ENCODE results near the gene SRGAP2.
"Not testable (repeated sequence)": the region's sequence is repeated elsewhere in the genome, so short reads cannot be mapped to it uniquely, and the experiment has no call there.

SRGAP2 gene

DNA sequence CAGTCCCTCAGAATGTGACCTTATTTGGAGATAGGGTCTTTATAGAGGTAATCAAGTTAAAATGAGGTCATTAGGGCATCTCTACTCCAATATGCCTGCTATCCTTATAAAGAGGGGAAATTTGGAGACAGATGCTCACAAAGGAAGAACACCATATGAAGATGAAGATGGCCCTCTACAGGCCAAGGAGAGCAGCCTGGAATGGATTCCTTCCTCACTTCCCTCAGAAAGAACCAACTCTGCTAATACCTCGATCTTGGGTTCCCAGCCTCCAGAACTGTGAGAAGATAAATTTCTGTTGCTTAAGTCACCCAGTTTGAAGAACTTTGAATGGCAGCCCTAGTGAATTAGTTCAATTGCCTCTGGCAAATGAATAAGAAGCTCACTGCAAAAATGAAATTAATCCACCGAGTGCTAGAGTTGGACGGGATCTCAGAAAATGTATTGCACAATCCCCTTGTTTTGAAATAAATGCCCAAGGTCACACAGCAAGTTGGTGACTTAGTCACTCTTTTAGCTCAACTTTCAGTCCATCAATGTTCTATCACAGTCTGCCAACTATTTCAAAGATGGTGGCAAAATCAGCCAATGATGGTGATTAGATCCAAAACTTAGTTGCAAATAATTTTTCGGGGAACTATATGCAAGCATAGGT is 27.8 kb upstream of the SRGAP2 start:
- H3K4me1 ChIP-seq (ENCODE audit: insufficient read depth, low read length); H3K9ac ChIP-seq (ENCODE audit: low read depth, low read length); DNase-seq; H3K27me3 ChIP-seq (ENCODE audit: insufficient read depth, low read length, poor library complexity); ATAC-seq (ENCODE audit: insufficient read depth, low read depth); H3K79me2 ChIP-seq (ENCODE audit: insufficient read depth, low read length); H3K9me3 ChIP-seq (ENCODE audit: insufficient read depth, low read length, severe bottlenecking); H3K4me3 ChIP-seq (ENCODE audit: low read depth in 1 of 2, low read length in 2 of 2); H3K36me3 ChIP-seq (ENCODE audit: insufficient read depth, low read length); H3K4me2 ChIP-seq (ENCODE audit: insufficient read depth, low read length); H2AFZ ChIP-seq (ENCODE audit: low read depth, low read length); H3K27ac ChIP-seq (ENCODE audit: low read length); H4K20me1 ChIP-seq (ENCODE audit: insufficient read depth, low read length): not testable (repeated sequence)
- TF ChIP-seq, protein P1, sequence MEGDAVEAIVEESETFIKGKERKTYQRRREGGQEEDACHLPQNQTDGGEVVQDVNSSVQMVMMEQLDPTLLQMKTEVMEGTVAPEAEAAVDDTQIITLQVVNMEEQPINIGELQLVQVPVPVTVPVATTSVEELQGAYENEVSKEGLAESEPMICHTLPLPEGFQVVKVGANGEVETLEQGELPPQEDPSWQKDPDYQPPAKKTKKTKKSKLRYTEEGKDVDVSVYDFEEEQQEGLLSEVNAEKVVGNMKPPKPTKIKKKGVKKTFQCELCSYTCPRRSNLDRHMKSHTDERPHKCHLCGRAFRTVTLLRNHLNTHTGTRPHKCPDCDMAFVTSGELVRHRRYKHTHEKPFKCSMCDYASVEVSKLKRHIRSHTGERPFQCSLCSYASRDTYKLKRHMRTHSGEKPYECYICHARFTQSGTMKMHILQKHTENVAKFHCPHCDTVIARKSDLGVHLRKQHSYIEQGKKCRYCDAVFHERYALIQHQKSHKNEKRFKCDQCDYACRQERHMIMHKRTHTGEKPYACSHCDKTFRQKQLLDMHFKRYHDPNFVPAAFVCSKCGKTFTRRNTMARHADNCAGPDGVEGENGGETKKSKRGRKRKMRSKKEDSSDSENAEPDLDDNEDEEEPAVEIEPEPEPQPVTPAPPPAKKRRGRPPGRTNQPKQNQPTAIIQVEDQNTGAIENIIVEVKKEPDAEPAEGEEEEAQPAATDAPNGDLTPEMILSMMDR (IDR thresholded peaks at IDR 0.05; ENCODE audit: borderline replicate concordance, extremely low read depth, low read length, poor library complexity, severe bottlenecking) = peak; percentile 14

DNA sequence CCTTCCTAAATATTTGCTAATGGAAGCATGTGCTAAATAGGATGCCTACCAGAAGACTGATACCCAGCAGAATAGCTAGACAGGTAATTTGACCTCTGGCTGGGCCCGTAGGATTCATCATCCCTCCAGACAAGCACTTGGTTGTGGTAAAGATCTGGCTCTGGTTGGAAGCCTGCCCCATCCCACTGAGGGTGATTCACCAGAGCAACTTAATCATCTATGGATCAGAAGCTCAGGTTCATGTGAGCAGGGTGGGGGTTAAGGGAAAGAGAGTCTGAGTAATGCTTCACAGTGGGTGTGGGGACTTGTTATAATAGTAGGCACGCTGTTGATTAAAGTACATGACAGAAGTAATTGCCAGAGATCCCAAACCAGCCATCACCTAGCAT is 27.2 kb upstream of the SRGAP2 start:
- H3K9me3 ChIP-seq (ENCODE audit: insufficient read depth, low read length, severe bottlenecking); DNase-seq; ATAC-seq (ENCODE audit: insufficient read depth, low read depth): not testable (repeated sequence)

DNA sequence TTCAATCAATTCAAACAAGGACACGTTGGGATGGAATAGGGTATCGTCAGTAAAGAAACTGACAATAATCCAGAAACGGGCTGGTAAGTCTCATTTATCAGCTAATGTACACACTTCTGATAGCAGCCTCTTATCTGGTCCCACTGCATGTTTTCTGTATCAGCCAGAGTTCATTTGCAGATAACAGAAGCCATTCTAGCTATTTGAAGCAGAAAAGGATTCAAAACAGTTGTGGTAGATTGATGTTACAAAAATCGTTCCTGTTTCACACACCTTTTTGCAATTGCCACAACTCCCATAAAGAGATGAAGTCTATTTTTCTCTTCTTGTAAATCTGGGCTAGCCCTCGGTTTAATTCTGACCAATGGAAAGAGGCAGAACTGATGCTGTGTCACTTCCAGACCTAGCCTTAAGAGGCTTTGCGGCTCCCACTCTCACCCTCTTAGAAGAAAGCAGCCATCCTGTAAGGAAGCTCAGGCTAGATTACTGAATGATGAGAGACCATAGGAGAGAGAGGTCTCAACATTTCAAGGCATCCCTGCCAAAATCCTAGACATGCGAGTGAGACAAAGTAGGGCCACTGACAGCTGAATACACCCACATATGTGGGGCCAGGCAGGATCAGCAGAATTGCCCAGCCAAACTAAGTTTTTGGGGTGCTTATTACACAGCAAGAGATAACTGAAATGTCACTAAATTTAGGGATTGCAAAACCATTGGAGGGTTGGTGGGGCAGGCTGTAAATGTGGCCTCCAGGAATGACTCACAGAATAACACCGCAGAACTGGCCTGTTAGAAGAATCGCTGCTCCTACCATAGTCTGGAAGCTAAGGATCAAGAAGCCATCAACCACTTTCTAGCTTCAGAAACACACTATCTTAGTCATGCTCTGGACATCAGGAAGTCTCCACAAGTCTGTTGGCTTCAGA is 25.0 kb upstream of the SRGAP2 start:
- not testable (repeated sequence) for H3K36me3 ChIP-seq (ENCODE audit: insufficient read depth, low read length); H3K27ac ChIP-seq (ENCODE audit: low read length); H3K4me3 ChIP-seq (ENCODE audit: low read depth in 1 of 2, low read length in 2 of 2); H3K4me2 ChIP-seq (ENCODE audit: insufficient read depth, low read length); ATAC-seq (ENCODE audit: insufficient read depth, low read depth); H2AFZ ChIP-seq (ENCODE audit: low read depth, low read length); H3K9me3 ChIP-seq (ENCODE audit: insufficient read depth, low read length, severe bottlenecking); H3K79me2 ChIP-seq (ENCODE audit: insufficient read depth, low read length); DNase-seq; H3K9ac ChIP-seq (ENCODE audit: low read depth, low read length); H4K20me1 ChIP-seq (ENCODE audit: insufficient read depth, low read length); H3K27me3 ChIP-seq (ENCODE audit: insufficient read depth, low read length, poor library complexity); H3K4me1 ChIP-seq (ENCODE audit: insufficient read depth, low read length)

More for the DNA sequence above, 27.2 kb upstream of the SRGAP2 start:
- not testable (repeated sequence) for H3K4me2 ChIP-seq (ENCODE audit: insufficient read depth, low read length); H3K9ac ChIP-seq (ENCODE audit: low read depth, low read length); H3K4me3 ChIP-seq (ENCODE audit: low read depth in 1 of 2, low read length in 2 of 2); H3K27me3 ChIP-seq (ENCODE audit: insufficient read depth, low read length, poor library complexity); H2AFZ ChIP-seq (ENCODE audit: low read depth, low read length); H3K4me1 ChIP-seq (ENCODE audit: insufficient read depth, low read length); H4K20me1 ChIP-seq (ENCODE audit: insufficient read depth, low read length); H3K79me2 ChIP-seq (ENCODE audit: insufficient read depth, low read length); H3K36me3 ChIP-seq (ENCODE audit: insufficient read depth, low read length); H3K27ac ChIP-seq (ENCODE audit: low read length)

DNA sequence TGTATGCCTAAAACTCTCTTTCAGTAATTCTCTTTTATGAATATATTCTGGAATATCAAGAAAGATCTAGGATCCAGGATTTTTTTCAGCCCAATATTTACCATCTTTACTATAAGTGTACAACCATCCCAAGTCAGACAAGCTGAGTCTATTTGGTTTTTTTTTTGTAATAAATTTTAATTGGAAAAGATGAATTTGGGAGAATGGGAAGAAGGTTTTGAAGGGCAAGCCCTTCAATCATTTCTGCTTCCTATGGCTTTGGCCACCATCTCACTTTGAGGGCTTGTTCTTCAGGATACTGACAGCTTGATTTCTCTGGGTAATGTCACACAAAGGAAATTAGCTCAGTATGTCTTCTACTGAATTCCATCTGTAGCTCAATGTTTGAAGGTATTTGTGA is 23.7 kb upstream of the SRGAP2 start:
- ATAC-seq (ENCODE audit: insufficient read depth, low read depth); H3K4me2 ChIP-seq (ENCODE audit: insufficient read depth, low read length); H3K9me3 ChIP-seq (ENCODE audit: insufficient read depth, low read length, severe bottlenecking); H3K27me3 ChIP-seq (ENCODE audit: insufficient read depth, low read length, poor library complexity); H2AFZ ChIP-seq (ENCODE audit: low read depth, low read length); DNase-seq; H3K36me3 ChIP-seq (ENCODE audit: insufficient read depth, low read length); H3K4me1 ChIP-seq (ENCODE audit: insufficient read depth, low read length); H3K9ac ChIP-seq (ENCODE audit: low read depth, low read length); H3K4me3 ChIP-seq (ENCODE audit: low read depth in 1 of 2, low read length in 2 of 2); H3K79me2 ChIP-seq (ENCODE audit: insufficient read depth, low read length); H4K20me1 ChIP-seq (ENCODE audit: insufficient read depth, low read length); H3K27ac ChIP-seq (ENCODE audit: low read length): not testable (repeated sequence)

DNA sequence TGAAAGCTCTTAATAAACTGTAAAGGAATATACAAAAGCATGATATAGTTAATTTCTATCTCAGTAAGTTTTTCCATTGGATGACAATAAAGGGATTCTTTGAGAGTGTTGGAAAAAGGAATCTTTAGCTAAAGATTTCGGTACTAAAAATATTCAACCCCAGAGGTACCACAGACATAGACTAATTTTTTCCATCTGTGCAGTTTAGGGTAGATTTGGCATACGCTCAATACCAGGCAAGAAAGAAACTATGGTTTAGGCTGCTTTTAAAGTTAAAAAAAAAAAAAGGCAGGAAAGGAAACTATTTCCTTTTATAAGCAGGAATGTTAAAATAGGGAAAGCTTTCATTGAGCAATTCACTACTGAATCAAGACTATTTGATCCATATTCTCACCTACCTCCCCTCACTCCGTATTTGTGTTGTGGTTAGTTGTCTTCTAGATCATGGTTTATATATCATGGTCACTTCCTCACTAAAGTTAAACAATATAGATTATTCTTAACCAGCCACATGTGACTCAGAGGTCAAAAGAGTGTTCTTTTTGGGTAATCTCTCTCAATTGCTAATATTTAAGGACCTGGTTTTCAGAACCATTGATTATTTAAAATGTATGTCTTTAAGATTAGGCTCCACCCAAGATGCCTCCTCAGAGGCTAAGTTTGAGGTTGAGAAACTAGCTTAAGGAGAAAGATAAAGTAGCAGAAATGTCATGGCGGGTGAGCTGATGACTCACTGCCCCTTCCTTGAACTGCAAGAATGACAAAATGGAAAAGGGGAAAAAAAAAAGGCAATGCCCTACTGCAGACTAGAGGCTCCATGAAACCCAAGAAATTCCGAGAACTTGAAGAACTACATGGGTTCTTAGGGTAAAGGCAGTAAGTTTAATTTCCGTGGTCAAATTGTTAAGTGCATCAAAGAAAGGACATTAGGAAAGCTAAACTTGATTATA is 20.7 kb upstream of the SRGAP2 start:
- H4K20me1 ChIP-seq (ENCODE audit: insufficient read depth, low read length); H3K9ac ChIP-seq (ENCODE audit: low read depth, low read length); H3K79me2 ChIP-seq (ENCODE audit: insufficient read depth, low read length); H3K27ac ChIP-seq (ENCODE audit: low read length); H2AFZ ChIP-seq (ENCODE audit: low read depth, low read length); H3K4me1 ChIP-seq (ENCODE audit: insufficient read depth, low read length); H3K4me3 ChIP-seq (ENCODE audit: low read depth in 1 of 2, low read length in 2 of 2); H3K27me3 ChIP-seq (ENCODE audit: insufficient read depth, low read length, poor library complexity); DNase-seq; ATAC-seq (ENCODE audit: insufficient read depth, low read depth); H3K36me3 ChIP-seq (ENCODE audit: insufficient read depth, low read length); H3K4me2 ChIP-seq (ENCODE audit: insufficient read depth, low read length); H3K9me3 ChIP-seq (ENCODE audit: insufficient read depth, low read length, severe bottlenecking): not testable (repeated sequence)

DNA sequence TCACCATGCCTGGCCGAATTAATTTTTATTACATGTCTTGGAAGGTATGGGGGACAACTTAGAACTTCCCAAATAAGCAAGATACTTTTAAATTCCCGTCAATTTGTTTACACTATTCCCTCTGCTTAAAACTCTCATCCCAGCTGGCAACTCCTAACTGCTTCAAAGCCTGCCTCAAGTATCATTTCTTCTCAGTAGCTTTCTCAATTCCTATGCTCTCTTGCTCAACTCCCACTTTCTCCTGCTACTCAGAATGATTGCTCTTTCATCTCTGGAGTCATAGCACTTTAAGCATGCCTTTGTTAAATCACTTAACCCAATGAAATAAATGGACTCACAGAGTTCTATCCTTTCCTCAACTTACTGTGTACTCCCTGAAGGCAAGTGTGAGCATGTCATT is 19.6 kb upstream of the SRGAP2 start:
- H3K4me2 ChIP-seq (ENCODE audit: insufficient read depth, low read length); H3K4me1 ChIP-seq (ENCODE audit: insufficient read depth, low read length); H3K27ac ChIP-seq (ENCODE audit: low read length); DNase-seq; H3K79me2 ChIP-seq (ENCODE audit: insufficient read depth, low read length); H3K9ac ChIP-seq (ENCODE audit: low read depth, low read length); H3K4me3 ChIP-seq (ENCODE audit: low read depth in 1 of 2, low read length in 2 of 2); ATAC-seq (ENCODE audit: insufficient read depth, low read depth); H2AFZ ChIP-seq (ENCODE audit: low read depth, low read length); H3K9me3 ChIP-seq (ENCODE audit: insufficient read depth, low read length, severe bottlenecking); H3K27me3 ChIP-seq (ENCODE audit: insufficient read depth, low read length, poor library complexity); H3K36me3 ChIP-seq (ENCODE audit: insufficient read depth, low read length); H4K20me1 ChIP-seq (ENCODE audit: insufficient read depth, low read length): not testable (repeated sequence)

DNA sequence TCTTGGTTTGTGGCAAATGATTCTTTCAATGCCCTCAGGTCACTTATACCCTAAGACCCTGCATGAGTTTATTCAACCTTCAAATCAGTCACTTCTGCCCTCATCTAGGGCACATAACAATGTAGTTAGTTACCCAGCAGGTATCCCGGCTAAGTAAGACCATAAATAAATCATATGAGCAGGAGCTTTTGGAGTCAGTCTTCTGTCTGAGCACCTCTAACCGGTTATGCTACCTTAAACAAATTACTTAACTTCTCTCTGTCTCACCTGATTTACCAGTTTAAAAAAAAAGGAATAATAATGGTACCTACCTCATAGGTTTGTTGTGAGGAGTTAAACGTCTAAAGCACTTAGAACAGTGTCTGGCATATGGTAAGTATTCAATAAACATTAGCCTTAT is 17.6 kb upstream of the SRGAP2 start:
- not testable (repeated sequence) for H3K9me3 ChIP-seq (ENCODE audit: insufficient read depth, low read length, severe bottlenecking); H3K36me3 ChIP-seq (ENCODE audit: insufficient read depth, low read length); H2AFZ ChIP-seq (ENCODE audit: low read depth, low read length); H3K27ac ChIP-seq (ENCODE audit: low read length); H3K4me1 ChIP-seq (ENCODE audit: insufficient read depth, low read length); H4K20me1 ChIP-seq (ENCODE audit: insufficient read depth, low read length); H3K4me2 ChIP-seq (ENCODE audit: insufficient read depth, low read length); H3K4me3 ChIP-seq (ENCODE audit: low read depth in 1 of 2, low read length in 2 of 2); H3K9ac ChIP-seq (ENCODE audit: low read depth, low read length); H3K27me3 ChIP-seq (ENCODE audit: insufficient read depth, low read length, poor library complexity); DNase-seq; ATAC-seq (ENCODE audit: insufficient read depth, low read depth); H3K79me2 ChIP-seq (ENCODE audit: insufficient read depth, low read length)
